Rectal smooth muscle tissue (tissue), 1 donor: ENCODE data around the gene PXN.
"Not testable (repeated sequence)": the region's sequence is repeated elsewhere in the genome, so short reads cannot be mapped to it uniquely, and the experiment has no call there.

Source experiments
- H3K27ac ChIP-seq: one replicate; pipeline ENCODE4 v1.7.0; 2013; ENCODE audit warnings: low read depth, low read length, inconsistent platforms
- H3K27me3 ChIP-seq: one replicate; pipeline ENCODE4 v1.7.0; 2013; ENCODE audit warnings: low read length; ENCODE audit not compliant: control insufficient read depth, insufficient read depth
- H3K36me3 ChIP-seq: one replicate; pipeline ENCODE4 v1.7.0; 2013; ENCODE audit warnings: low read length; ENCODE audit not compliant: control insufficient read depth, insufficient read depth
- H3K4me1 ChIP-seq: one replicate; pipeline ENCODE4 v1.7.0; 2013; ENCODE audit warnings: low read length; ENCODE audit not compliant: control insufficient read depth, insufficient read depth
- H3K4me3 ChIP-seq: one replicate; pipeline ENCODE4 v1.7.0; 2013; ENCODE audit warnings: low read length
- H3K9ac ChIP-seq: one replicate; pipeline ENCODE4 v1.7.0; 2013; ENCODE audit warnings: low read length

PXN gene

GRCh38 chr12:120215766-120216735 is 49.5 kb downstream of the PXN start:
- no peaks in the 10 kb centered on the region for H3K4me1 ChIP-seq
- H3K9ac ChIP-seq = no peak overlapping the region
- peaks cover 50% of the 10 kb centered on the region for H3K36me3 ChIP-seq
- H3K27ac ChIP-seq = no peak overlapping the region
- H3K27me3 ChIP-seq = no peaks in the 10 kb centered on the region
- no peak overlapping the region for H3K4me3 ChIP-seq

DNA sequence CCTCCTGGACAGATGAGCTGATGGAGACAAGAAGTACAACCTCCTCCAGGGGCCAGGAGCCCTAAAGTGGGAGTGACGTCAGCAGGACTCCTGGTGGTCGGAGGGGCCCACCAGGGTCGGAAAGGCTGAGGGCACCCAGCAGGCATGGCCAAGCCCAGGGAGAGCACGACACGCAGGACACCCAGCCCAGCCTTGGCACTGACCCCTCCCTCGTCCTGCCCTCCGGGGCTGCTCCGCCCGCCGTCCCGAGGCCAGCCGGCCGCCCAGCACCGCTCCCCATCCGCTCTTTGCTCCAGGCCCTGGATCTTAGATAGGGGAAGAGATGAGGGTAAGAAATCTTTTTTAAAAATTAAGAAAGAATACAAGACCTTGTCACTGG is 50.2 kb downstream of the PXN start:
- no peak overlapping the region for H3K9ac ChIP-seq
- no peak overlapping the region for H3K27ac ChIP-seq

GRCh38 chr12:120214626-120215356 is 50.7 kb downstream of the PXN start:
- H3K9ac ChIP-seq = no peak overlapping the region
- H3K4me3 ChIP-seq = no peak overlapping the region
- H3K36me3 ChIP-seq = peaks cover 37% of the 10 kb centered on the region
- no peaks in the 10 kb centered on the region for H3K4me1 ChIP-seq
- no peak overlapping the region for H3K27ac ChIP-seq
- H3K27me3 ChIP-seq = no peaks in the 10 kb centered on the region

More for the DNA sequence above, 50.2 kb downstream of the PXN start:
- Histone ChIP-seq H3K4me1 (no peaks in the 10 kb centered on the region), H3K36me3 (peaks cover 43% of the 10 kb centered on the region), H3K27me3 (no peaks in the 10 kb centered on the region), H3K4me3 (no peak overlapping the region)

- H3K4me3 ChIP-seq = no peak overlapping the region
- H3K4me1 ChIP-seq = no peaks in the 10 kb centered on the region
- H3K27ac ChIP-seq = no peak overlapping the region
- no peaks in the 10 kb centered on the region for H3K27me3 ChIP-seq
- no peak overlapping the region for H3K9ac ChIP-seq
- peaks cover 31% of the 10 kb centered on the region for H3K36me3 ChIP-seq
Measured at GRCh38 chr12:120213758-120214157, 51.8 kb downstream of the PXN start.

GRCh38 chr12:120213182-120213581 is 52.3 kb downstream of the PXN start:
- not testable (repeated sequence) for H3K4me1 ChIP-seq, H3K27ac ChIP-seq, H3K4me3 ChIP-seq, H3K27me3 ChIP-seq, H3K9ac ChIP-seq
- H3K36me3 ChIP-seq = peaks cover 29% of the 10 kb centered on the region

GRCh38 chr12:120212301-120212700 is 53.2 kb downstream of the PXN start:
- H3K4me1 ChIP-seq = no peaks in the 10 kb centered on the region
- peaks cover 29% of the 10 kb centered on the region for H3K36me3 ChIP-seq
- no peak overlapping the region for H3K4me3 ChIP-seq
- no peaks in the 10 kb centered on the region for H3K27me3 ChIP-seq
- no peak overlapping the region for H3K27ac ChIP-seq
- no peak overlapping the region for H3K9ac ChIP-seq

DNA sequence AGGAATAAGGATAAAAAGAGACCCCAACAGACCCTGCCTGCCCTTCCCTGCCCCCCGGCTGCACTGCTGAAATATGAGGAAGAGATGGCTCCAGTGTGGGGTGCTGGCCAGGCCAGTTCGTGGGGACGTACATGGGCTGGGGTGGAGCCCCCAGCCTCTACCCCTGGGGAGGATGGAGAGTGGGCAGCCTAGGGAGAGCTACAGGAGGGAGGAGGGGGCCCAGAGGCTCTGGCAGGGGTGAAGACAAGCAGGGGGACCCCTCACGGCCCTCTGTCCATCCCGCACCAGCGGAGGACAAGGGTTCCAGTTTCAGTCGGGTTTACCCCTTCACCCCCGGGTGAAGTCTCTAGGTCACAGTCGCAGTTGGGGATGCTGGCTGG is 53.6 kb downstream of the PXN start:
- Histone ChIP-seq H3K27ac (no peak overlapping the region), H3K27me3 (no peaks in the 10 kb centered on the region), H3K4me1 (no peaks in the 10 kb centered on the region), H3K4me3 (no peak overlapping the region), H3K36me3 (peaks cover 29% of the 10 kb centered on the region), H3K9ac (no peak overlapping the region)

DNA sequence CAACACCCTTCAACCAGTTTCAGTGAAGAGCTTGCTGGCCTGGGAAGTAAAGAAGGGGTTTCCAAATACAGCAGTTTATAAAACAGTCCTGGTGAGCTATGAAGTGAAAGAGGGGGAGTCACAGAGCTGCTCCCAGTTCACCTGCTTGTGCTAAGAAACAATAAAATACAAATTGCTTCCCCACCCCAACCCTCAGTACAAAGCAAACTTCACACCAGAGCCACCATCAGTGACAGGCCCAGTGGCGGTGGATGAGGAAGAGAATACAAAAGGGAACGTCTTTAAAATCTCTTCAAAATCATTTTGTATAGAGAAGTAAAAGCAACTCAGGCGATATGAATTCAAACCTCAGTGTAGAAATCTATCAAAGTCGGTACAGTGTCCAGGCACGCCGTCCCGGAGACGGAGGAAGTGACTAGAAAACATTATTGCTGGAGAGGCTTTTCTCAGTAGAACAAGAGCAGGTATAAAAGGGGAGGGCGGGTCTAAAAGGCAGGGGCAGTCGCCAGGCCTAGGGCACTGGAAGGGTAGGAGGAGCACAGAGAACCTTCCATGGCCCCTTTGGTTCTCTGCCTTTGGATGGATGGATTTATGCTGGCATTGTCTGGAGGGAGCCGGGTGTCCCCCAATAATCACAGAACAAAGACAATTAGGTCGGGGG is 54.2 kb downstream of the PXN start:
- Histone ChIP-seq H3K9ac (no peak overlapping the region), H3K4me3 (no peak overlapping the region), H3K36me3 (peaks cover 29% of the 10 kb centered on the region), H3K27me3 (no peaks in the 10 kb centered on the region), H3K27ac (no peak overlapping the region), H3K4me1 (no peaks in the 10 kb centered on the region)

DNA sequence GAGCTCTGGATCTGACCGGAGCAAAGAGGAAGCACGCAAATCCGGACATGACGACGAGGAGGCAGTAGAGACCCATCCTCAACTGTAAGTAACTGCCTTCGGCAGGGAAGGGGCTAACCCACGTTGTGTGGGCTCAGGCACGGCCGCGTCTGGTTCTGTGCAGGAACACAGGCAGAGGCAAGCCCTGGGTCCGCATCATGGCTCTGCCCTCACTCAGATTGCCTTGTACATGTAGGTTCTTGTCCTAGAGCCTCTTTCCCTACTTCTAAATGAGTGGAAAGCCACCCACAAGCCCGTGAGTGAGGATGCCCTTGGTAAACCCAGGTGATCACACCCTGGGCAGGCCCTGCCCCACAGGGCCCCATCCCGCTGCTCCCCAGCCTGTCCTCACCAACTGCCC is 55.7 kb downstream of the PXN start:
- Histone ChIP-seq H3K36me3 (peaks cover 24% of the 10 kb centered on the region), H3K27ac (no peak overlapping the region)

GRCh38 chr12:120207227-120207626 is 58.3 kb downstream of the PXN start:
- Histone ChIP-seq H3K27ac (no peak overlapping the region), H3K36me3 (peaks cover 4% of the 10 kb centered on the region), H3K9ac (no peak overlapping the region), H3K4me3 (no peak overlapping the region), H3K27me3 (no peaks in the 10 kb centered on the region), H3K4me1 (no peaks in the 10 kb centered on the region)

More for the DNA sequence above, 55.7 kb downstream of the PXN start:
- Histone ChIP-seq H3K4me3 (no peak overlapping the region), H3K4me1 (no peaks in the 10 kb centered on the region), H3K27me3 (no peaks in the 10 kb centered on the region), H3K9ac (no peak overlapping the region)

- not testable (repeated sequence) for H3K9ac ChIP-seq, H3K27ac ChIP-seq, H3K4me1 ChIP-seq, H3K27me3 ChIP-seq, H3K4me3 ChIP-seq, H3K36me3 ChIP-seq
Measured at GRCh38 chr12:120206781-120207180, 58.7 kb downstream of the PXN start.

GRCh38 chr12:120206228-120206627 is 59.3 kb downstream of the PXN start:
- Histone ChIP-seq H3K36me3 (no peaks in the 10 kb centered on the region), H3K9ac (no peak overlapping the region), H3K4me1 (no peaks in the 10 kb centered on the region), H3K4me3 (no peak overlapping the region), H3K27ac (no peak overlapping the region), H3K27me3 (no peaks in the 10 kb centered on the region)
